ENCODE measurements around the gene SKI. TPM values are rescaled to one million over a fixed set of nuclear protein-coding genes. Genes with fewer than 3 reads are reported as not detected.

Gene SKI
- total RNA-seq, 2 donors from 2014 or later = 65.4 to 79.2 TPM

DNA sequence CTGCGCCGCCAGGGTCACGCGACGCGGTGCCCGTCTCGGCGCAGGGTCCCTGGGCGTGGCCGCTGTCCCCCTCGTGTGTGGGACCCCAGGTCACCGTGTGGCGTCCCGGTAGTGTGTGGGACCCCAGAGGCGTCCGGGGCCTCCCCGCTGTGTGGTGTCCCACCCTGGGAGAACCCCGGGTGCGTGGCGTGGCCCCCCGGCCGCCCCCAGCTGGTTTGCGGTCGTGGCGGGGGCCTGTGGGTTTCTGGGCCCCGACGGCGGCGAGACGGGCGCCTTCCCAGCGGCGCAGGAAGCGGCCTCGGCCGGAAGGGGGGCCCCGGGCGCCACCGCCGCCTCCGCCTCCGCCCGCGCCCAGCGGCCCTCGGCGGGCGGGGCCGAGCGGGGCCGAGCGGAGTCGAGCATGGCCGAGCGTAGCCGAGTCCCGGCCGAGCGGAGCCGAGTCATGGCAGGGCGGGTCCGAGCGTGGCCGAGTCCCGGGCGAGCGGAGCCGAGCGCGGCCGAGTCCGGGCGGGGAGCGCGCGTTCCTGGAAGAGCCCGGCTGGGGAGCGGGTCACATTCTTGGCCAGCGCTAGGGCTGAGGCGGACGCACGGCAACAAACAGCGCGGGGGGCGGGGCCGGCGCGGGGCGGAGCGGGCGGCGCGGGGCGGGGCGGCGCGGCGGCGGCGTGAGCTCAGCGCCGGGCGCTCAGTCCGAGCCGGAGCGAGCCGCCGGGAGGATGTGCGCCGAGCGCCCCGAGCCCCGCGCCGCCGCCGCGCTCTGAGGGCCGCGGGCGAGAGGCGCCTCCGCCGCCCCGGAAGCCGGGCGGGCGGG lies 568 bp upstream of the SKI start:
- no peaks in the 10 kb centered on the region for H3K27me3 ChIP-seq (ENCODE audit: control insufficient read depth, insufficient read depth, low read length, poor library complexity, severe bottlenecking)
- Mint-ChIP-seq H3K27me3 (ENCODE audit: insufficient read depth) (no peaks in the 10 kb centered on the region), H3K4me3 (peak overlapping the region; percentile 59), H3K4me1 (peaks cover 24% of the 10 kb centered on the region), H3K27ac (no peak overlapping the region), H3K9me3 (no peaks in the 10 kb centered on the region), H3K36me3 (ENCODE audit: low read depth) (peaks cover 8% of the 10 kb centered on the region)
- H3K9me3 ChIP-seq (ENCODE audit: control insufficient read depth, low read length) = no peaks in the 10 kb centered on the region
- peak overlapping the region; percentile 65 for H3K4me3 ChIP-seq (ENCODE audit: low read length)
- 0 to 2% methylated on average over 13 to 123 of the region's 129 CpGs for WGBS, 2 experiments (ENCODE audit: insufficient coverage in 1 of 2, insufficient read length in 1 of 2)
- peak overlapping the region; percentile 88 for H3K27ac ChIP-seq (ENCODE audit: low read depth, low read length)
- TF ChIP-seq, protein P1, sequence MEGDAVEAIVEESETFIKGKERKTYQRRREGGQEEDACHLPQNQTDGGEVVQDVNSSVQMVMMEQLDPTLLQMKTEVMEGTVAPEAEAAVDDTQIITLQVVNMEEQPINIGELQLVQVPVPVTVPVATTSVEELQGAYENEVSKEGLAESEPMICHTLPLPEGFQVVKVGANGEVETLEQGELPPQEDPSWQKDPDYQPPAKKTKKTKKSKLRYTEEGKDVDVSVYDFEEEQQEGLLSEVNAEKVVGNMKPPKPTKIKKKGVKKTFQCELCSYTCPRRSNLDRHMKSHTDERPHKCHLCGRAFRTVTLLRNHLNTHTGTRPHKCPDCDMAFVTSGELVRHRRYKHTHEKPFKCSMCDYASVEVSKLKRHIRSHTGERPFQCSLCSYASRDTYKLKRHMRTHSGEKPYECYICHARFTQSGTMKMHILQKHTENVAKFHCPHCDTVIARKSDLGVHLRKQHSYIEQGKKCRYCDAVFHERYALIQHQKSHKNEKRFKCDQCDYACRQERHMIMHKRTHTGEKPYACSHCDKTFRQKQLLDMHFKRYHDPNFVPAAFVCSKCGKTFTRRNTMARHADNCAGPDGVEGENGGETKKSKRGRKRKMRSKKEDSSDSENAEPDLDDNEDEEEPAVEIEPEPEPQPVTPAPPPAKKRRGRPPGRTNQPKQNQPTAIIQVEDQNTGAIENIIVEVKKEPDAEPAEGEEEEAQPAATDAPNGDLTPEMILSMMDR (conservative IDR thresholded peaks at IDR 0.05) = no peak
- peak overlapping the region; percentile 76 for H3K9ac ChIP-seq (ENCODE audit: extremely low read depth, low read length, poor library complexity, severe bottlenecking)
- H3K4me1 ChIP-seq (ENCODE audit: control insufficient read depth, insufficient read depth, low read length) = no peaks in the 10 kb centered on the region
- peak; percentile 99 for DNase-seq
- H3K36me3 ChIP-seq (ENCODE audit: control insufficient read depth, insufficient read depth, low read length) = peaks cover 3% of the 10 kb centered on the region

DNA sequence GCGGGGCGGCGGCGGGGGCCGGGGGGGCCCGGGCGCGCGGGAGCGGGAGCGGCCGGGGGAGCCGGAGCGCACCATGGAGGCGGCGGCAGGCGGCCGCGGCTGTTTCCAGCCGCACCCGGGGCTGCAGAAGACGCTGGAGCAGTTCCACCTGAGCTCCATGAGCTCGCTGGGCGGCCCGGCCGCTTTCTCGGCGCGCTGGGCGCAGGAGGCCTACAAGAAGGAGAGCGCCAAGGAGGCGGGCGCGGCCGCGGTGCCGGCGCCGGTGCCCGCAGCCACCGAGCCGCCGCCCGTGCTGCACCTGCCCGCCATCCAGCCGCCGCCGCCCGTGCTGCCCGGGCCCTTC lies 546 bp downstream of the SKI start:
- Mint-ChIP-seq H3K27me3 (ENCODE audit: insufficient read depth) (no peaks in the 10 kb centered on the region), H3K27ac (peak overlapping the region; percentile 94), H3K4me3 (peak overlapping the region; percentile 93), H3K36me3 (ENCODE audit: low read depth) (peaks cover 8% of the 10 kb centered on the region), H3K9me3 (no peaks in the 10 kb centered on the region), H3K4me1 (peaks cover 30% of the 10 kb centered on the region)
- Histone ChIP-seq H3K27me3 (ENCODE audit: control insufficient read depth, insufficient read depth, low read length, poor library complexity, severe bottlenecking) (no peaks in the 10 kb centered on the region), H3K4me1 (ENCODE audit: control insufficient read depth, insufficient read depth, low read length) (peaks cover 7% of the 10 kb centered on the region), H3K27ac (ENCODE audit: low read depth, low read length) (no peak overlapping the region), H3K9me3 (ENCODE audit: control insufficient read depth, low read length) (no peaks in the 10 kb centered on the region), H3K36me3 (ENCODE audit: control insufficient read depth, insufficient read depth, low read length) (peaks cover 3% of the 10 kb centered on the region), H3K4me3 (ENCODE audit: low read length) (peak overlapping the region; percentile 91), H3K9ac (ENCODE audit: extremely low read depth, low read length, poor library complexity, severe bottlenecking) (peak overlapping the region; percentile 76)
- WGBS, 2 experiments (ENCODE audit: insufficient coverage in 1 of 2, insufficient read length in 1 of 2) = 0% methylated on average over 12 to 50 of the region's 50 CpGs
- TF ChIP-seq, protein P1 (conservative IDR thresholded peaks at IDR 0.05) = no peak
- DNase-seq = peak; percentile 55

DNA sequence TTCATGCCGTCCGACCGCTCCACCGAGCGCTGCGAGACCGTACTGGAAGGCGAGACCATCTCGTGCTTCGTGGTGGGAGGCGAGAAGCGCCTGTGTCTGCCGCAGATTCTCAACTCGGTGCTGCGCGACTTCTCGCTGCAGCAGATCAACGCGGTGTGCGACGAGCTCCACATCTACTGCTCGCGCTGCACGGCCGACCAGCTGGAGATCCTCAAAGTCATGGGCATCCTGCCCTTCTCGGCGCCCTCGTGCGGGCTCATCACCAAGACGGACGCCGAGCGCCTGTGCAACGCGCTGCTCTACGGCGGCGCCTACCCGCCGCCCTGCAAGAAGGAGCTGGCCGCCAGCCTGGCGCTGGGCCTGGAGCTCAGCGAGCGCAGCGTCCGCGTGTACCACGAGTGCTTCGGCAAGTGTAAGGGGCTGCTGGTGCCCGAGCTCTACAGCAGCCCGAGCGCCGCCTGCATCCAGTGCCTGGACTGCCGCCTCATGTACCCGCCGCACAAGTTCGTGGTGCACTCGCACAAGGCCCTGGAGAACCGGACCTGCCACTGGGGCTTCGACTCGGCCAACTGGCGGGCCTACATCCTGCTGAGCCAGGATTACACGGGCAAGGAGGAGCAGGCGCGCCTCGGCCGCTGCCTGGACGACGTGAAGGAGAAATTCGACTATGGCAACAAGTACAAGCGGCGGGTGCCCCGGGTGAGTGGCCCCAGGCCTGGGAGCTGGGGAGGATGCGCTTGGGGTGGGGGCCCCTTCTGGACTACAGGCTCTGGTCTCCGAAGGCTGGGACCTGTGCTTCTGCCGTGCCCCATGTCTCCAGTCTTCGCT lies 1.1 kb downstream of the SKI start:
- Histone ChIP-seq H3K4me1 (ENCODE audit: control insufficient read depth, insufficient read depth, low read length) (peaks cover 7% of the 10 kb centered on the region), H3K27ac (ENCODE audit: low read depth, low read length) (no peak overlapping the region), H3K9me3 (ENCODE audit: control insufficient read depth, low read length) (no peaks in the 10 kb centered on the region), H3K27me3 (ENCODE audit: control insufficient read depth, insufficient read depth, low read length, poor library complexity, severe bottlenecking) (no peaks in the 10 kb centered on the region), H3K36me3 (ENCODE audit: control insufficient read depth, insufficient read depth, low read length) (peaks cover 3% of the 10 kb centered on the region), H3K9ac (ENCODE audit: extremely low read depth, low read length, poor library complexity, severe bottlenecking) (peak overlapping the region; percentile 76), H3K4me3 (ENCODE audit: low read length) (peak overlapping the region; percentile 91)
- peak; percentile 79 for DNase-seq
- Mint-ChIP-seq H3K4me3 (peak overlapping the region; percentile 93), H3K9me3 (no peaks in the 10 kb centered on the region), H3K27ac (peak overlapping the region; percentile 94), H3K27me3 (ENCODE audit: insufficient read depth) (no peaks in the 10 kb centered on the region), H3K4me1 (peaks cover 34% of the 10 kb centered on the region), H3K36me3 (ENCODE audit: low read depth) (peaks cover 8% of the 10 kb centered on the region)
- TF ChIP-seq, protein P1 (conservative IDR thresholded peaks at IDR 0.05) = no peak
- WGBS, 2 experiments (ENCODE audit: insufficient coverage in 1 of 2, insufficient read length in 1 of 2) = 1 to 3% methylated on average over 34 to 77 of the region's 77 CpGs

Measured in endodermal cell (in vitro differentiated cells).